K562 (cell line): ENCODE data around the gene NETO1. TPM values are rescaled to one million over a fixed set of nuclear protein-coding genes. Genes with fewer than 3 reads are reported as not detected.

ENCODE experiments used
- ATAC-seq: fragments of 200-7000 bp; cut with Tn5 transposase; 3 replicates; pipeline ENCODE4 v1.9.1; 2020; ENCODE audit warnings: moderate library complexity
- BruUV-seq: library from RNA; stranded (reverse); fragments of 400-500 nt; replicated peaks from 2 replicates; lab custom pipeline; 2021; lab: Mats Ljungman, UMichigan
- CTCF ChIA-PET: fragments of 300-600 bp; formaldehyde crosslinking; extraction: SDS; loops from one replicate; lab custom pipeline; 2021; ENCODE audit warnings: low intra/inter-chr PET ratio; lab: Yijun Ruan, JAX
- POLR2A ChIA-PET: fragments of 300-600, 350-650 bp; sonication (Branson Sonifier 250); formaldehyde crosslinking; extraction: SDS; loops from one replicate; lab custom pipeline; 2021; ENCODE audit warnings: antibody characterized with exemption, inconsistent platforms; lab: Yijun Ruan, JAX
- DNase-seq, 4 experiments: peaks; one replicate each; pipeline versions ENCODE4 v3.0.0 to v3.0.0-alpha.2; 2011 to 2018; ENCODE audit warnings: low spot score in 3 of 4, mixed read lengths in 3 of 4; ENCODE audit errors: extremely low read depth in 1 of 4
- FAIRE-seq: peaks from 2 replicates; lab custom pipeline; 2011; peaks lifted over from hg19 to GRCh38; lab: Jason Lieb, UNC
- H2AFZ ChIP-seq: 2 replicates; pipeline ENCODE4 v1.6.0; 2011; ENCODE audit warnings: low read depth, low read length, control low read depth, inconsistent platforms
- H3K27ac ChIP-seq: fragments of 200-600 bp; 3 replicates; pipeline ENCODE4 v1.8.0; 2011; ENCODE audit warnings: low read depth, mild to moderate bottlenecking, control low read depth, inconsistent platforms, low read length, moderate library complexity, mixed read lengths; ENCODE audit errors: extremely low read depth
- H3K27me3 ChIP-seq, 2 experiments: fragments of 300-600 bp in 1 of 2; 2 replicates in 1 of 2; 3 replicates in 1 of 2; pipeline versions ENCODE4 v1.6.0 to v1.8.0; 2011; ENCODE audit warnings: inconsistent platforms in 2 of 2, low read length in 2 of 2, mild to moderate bottlenecking in 1 of 2, mixed read lengths in 1 of 2, moderate library complexity in 1 of 2; ENCODE audit not compliant: control insufficient read depth in 2 of 2, insufficient read depth in 2 of 2
- H3K36me3 ChIP-seq: fragments of 300-600 bp; 3 replicates; pipeline ENCODE4 v1.8.0; 2011; ENCODE audit warnings: mild to moderate bottlenecking, low read length, inconsistent platforms; ENCODE audit not compliant: control insufficient read depth, insufficient read depth
- H3K4me1 ChIP-seq, 2 experiments: fragments of 200-600 bp in 1 of 2; replicated peaks in 1 of 2; 2 replicates in 1 of 2; 3 replicates in 1 of 2; pipeline versions ENCODE4 v1.5.1 to v1.8.0; 2011; ENCODE audit warnings: inconsistent platforms in 2 of 2, low read length in 2 of 2, mild to moderate bottlenecking in 1 of 2, mixed read lengths in 1 of 2, moderate library complexity in 1 of 2; ENCODE audit not compliant: control insufficient read depth in 2 of 2, insufficient read depth in 2 of 2
- H3K4me2 ChIP-seq: 2 replicates; pipeline ENCODE4 v1.6.1; 2011; ENCODE audit warnings: low read length, control low read depth, inconsistent platforms, mixed read lengths; ENCODE audit not compliant: insufficient read depth
- H3K4me3 ChIP-seq: fragments of 200-600 bp; sonication (generic), shearing (Covaris generic); 2 replicates; pipeline ENCODE4 v1.5.1; 2016; ENCODE audit warnings: control low read depth, inconsistent platforms
- H3K79me2 ChIP-seq: fragments of 200-600 bp; 3 replicates; pipeline ENCODE4 v1.8.0; 2011; ENCODE audit warnings: low read length, inconsistent platforms; ENCODE audit not compliant: control insufficient read depth, insufficient read depth
- H3K9ac ChIP-seq, 2 experiments: 2 replicates each; pipeline versions ENCODE4 v1.6.0 to v1.6.1; 2011; ENCODE audit warnings: low read depth in 2 of 2, low read length in 2 of 2, control low read depth in 1 of 2, inconsistent platforms in 1 of 2, mild to moderate bottlenecking in 1 of 2, mixed read lengths in 1 of 2; ENCODE audit not compliant: insufficient read depth in 1 of 2
- H3K9me1 ChIP-seq: one replicate; pipeline ENCODE4 v1.6.0; 2011; ENCODE audit warnings: inconsistent platforms, mild to moderate bottlenecking, low read length, moderate library complexity; ENCODE audit not compliant: control insufficient read depth, insufficient read depth
- H3K9me3 ChIP-seq: replicated peaks from 2 replicates; pipeline ENCODE4 v1.5.1; 2011; ENCODE audit warnings: low read depth, low read length, inconsistent platforms; ENCODE audit not compliant: control insufficient read depth, insufficient read depth
- H4K20me1 ChIP-seq: replicated peaks from 2 replicates; pipeline ENCODE4 v1.6.1; 2011; ENCODE audit warnings: low read length, inconsistent platforms, mixed read lengths; ENCODE audit not compliant: control insufficient read depth, insufficient read depth
- CEBPB ChIP-seq: fragments of 450-650 bp; IDR thresholded peaks from 2 replicates; pipeline ENCODE4 v1.6.1; 2016; ENCODE audit warnings: missing genetic modification characterization, missing compliant biosample characterization
- CEBPG ChIP-seq, 3 experiments: fragments of 200-800 bp in 1 of 3; sonication (Bioruptor generic) in 1 of 3; sonication (generic) in 1 of 3; formaldehyde crosslinking in 1 of 3; IDR thresholded peaks in 2 of 3; conservative IDR thresholded peaks in 1 of 3; 2 replicates each; pipeline versions ENCODE4 v1.6.1 to v1.8.0; 2016 to 2022; ENCODE audit warnings: missing compliant biosample characterization in 2 of 3, missing genetic modification characterization in 2 of 3, mild to moderate bottlenecking in 1 of 3, missing genetic modification reagents in 1 of 3
- DEAF1 ChIP-seq: fragments of 450-650 bp; formaldehyde crosslinking; IDR thresholded peaks from 2 replicates; pipeline ENCODE4 v1.4.0; 2020; ENCODE audit warnings: mild to moderate bottlenecking, moderate library complexity
- RAD21 ChIP-seq, 2 experiments: fragments of 250-450 bp in 1 of 2; fragments of 450-650 bp in 1 of 2; sonication (Bioruptor Pico) in 1 of 2; formaldehyde crosslinking in 1 of 2; IDR thresholded peaks in 1 of 2; conservative IDR thresholded peaks in 1 of 2; 2 replicates each; pipeline versions ENCODE4 v1.4.0 to v1.8.0; 2020 to 2022; ENCODE audit warnings: mild to moderate bottlenecking in 2 of 2, moderate library complexity in 1 of 2
- REST ChIP-seq, 2 experiments: fragments of 450-650 bp; formaldehyde crosslinking in 1 of 2; IDR thresholded peaks; 2 replicates each; pipeline versions ENCODE4 v1.4.0 to v1.6.1; 2014 to 2020; ENCODE audit warnings: mild to moderate bottlenecking in 2 of 2, borderline replicate concordance in 1 of 2, low read depth in 1 of 2
- SMC3 ChIP-seq: conservative IDR thresholded peaks from 2 replicates; pipeline ENCODE4 v1.6.1; 2011; ENCODE audit warnings: low read depth, low read length, improper control_type of control experiment; ENCODE audit not compliant: insufficient read depth
- ZBTB34 ChIP-seq: fragments of 250-450 bp; sonication (Bioruptor Pico); IDR thresholded peaks from 2 replicates; pipeline ENCODE4 v1.8.0; 2021; ENCODE audit warnings: mild to moderate bottlenecking, moderate library complexity
- WGBS: fragments of 100-300 bp; shearing (Covaris generic); methylation state at CpG from one replicate; pipeline ENCODE4 v1.1.6; 2016; ENCODE audit warnings: low coverage, mixed read lengths; ENCODE audit not compliant: insufficient coverage; ENCODE audit errors: missing lambda C conversion rate; 5-methylcytosine and 5-hydroxymethylcytosine counted together
- in situ Hi-C: fragments of 300-500 bp; cut with MboI; formaldehyde crosslinking; loops from 4 replicates; pipeline ENCODE4 v1.15.0; 2018; ENCODE audit warnings: inconsistent platforms, mixed read lengths
- intact Hi-C: fragments of 100-400 bp; cut with micrococcal nuclease; formaldehyde crosslinking; loops from 2 replicates; pipeline ENCODE4 v1.14.2; 2022
- polyA plus RNA-seq, 8 experiments: library from polyadenylated mRNA; depleted of rRNA in 4 of 8; stranded (reverse) in 5 of 8; unstranded in 3 of 8; fragments of >200 nt; fragmentation: Nextera tagmentation in 2 of 8; fragmentation: Illumina TruSeq in 1 of 8; extraction: Ambion mirVana in 2 of 8; extraction: Trizol in 1 of 8; gene quantifications; 2 replicates each; pipeline versions ENCODE4 v1.2.1 to v1.2.3, GENCODE V29; 2011 to 2014; ENCODE audit warnings: inconsistent platforms in 1 of 8, missing spikeins in 1 of 8
- total RNA-seq, 7 experiments: library from RNA; depleted of rRNA in 6 of 7; stranded (reverse); fragments of >200 nt in 6 of 7; fragmentation: Illumina TruSeq in 2 of 7; extraction: Trizol in 2 of 7; gene quantifications; 2 replicates each; pipeline versions ENCODE4 v1.2.1 to v1.2.3, GENCODE V29; 2011 to 2021; ENCODE audit warnings: low replicate concordance in 1 of 7

NETO1 gene
- total and polyA plus RNA-seq, 9 of the 15 experiments (the other 6 are each of a cell fraction or from before 2014, with no cell fraction given) = not detected

GRCh38 chr18:72762515-72763122 is 105.2 kb downstream of the NETO1 start:
- ATAC-seq (0 out of 3 replicates have a peak, but pooled peaks have one; percentile 34), FAIRE-seq (peak; percentile 49), DNase-seq (peak; percentile 12 to 45 (median 22))
- Histone ChIP-seq H3K9ac (no peak overlapping the region), H3K4me2 (no peak overlapping the region), H3K4me3 (no peak overlapping the region), H3K27ac (no peak overlapping the region), H3K36me3 (no peaks in the 10 kb centered on the region), H3K9me1 (no peaks in the 10 kb centered on the region), H3K9me3 (no peaks in the 10 kb centered on the region), H3K4me1 (no peaks in the 10 kb centered on the region), H4K20me1 (no peaks in the 10 kb centered on the region), H3K27me3 (no peaks in the 10 kb centered on the region), H2AFZ (no peak overlapping the region), H3K79me2 (no peaks in the 10 kb centered on the region)
- intact Hi-C loops = loop anchor here (1.0 to 10.0 kb wide), 3 partner anchors 372 to 1580 kb away; no protein-coding TSS in a partner anchor
- WGBS = 4% methylated on average over 5 of the region's 5 CpGs
- ChIA-PET POLR2A (no interaction called here), CTCF (interaction anchor here (0.6 to 0.9 kb wide), 2 partner anchors 1080 to 1081 kb away, joined by 3 read pairs; no protein-coding TSS in a partner anchor)
- in situ Hi-C loops = loop anchor here (25.0 kb wide), 1 partner anchor 1075 kb away; no protein-coding TSS in a partner anchor
- no TSS peak for BruUV-seq
- TF ChIP-seq CEBPB (0 out of 2 replicates have a peak, but pooled peaks have one; percentile 47), REST (IDR thresholded peaks at IDR 0.05; ENCODE audit: borderline replicate concordance) (peak; percentile 50; the same call in 1 of the 2 replicates), REST (CRISPR knock-in tag; IDR thresholded peaks at IDR 0.05; ENCODE audit: low read depth) (no peak), CEBPG (CRISPR knock-in tag; IDR thresholded peaks at IDR 0.05) (no peak), CEBPG (tag; conservative IDR thresholded peaks at IDR 0.05 in 1 of 2, IDR thresholded peaks at IDR 0.05 in 1 of 2) (peak in 1 of 2 experiments; percentile 80; a peak in 2 of 4 replicates), DEAF1 (peak; percentile 29; the same call in 1 of the 2 replicates), ZBTB34 (CRISPR knock-in tag) (no peak), SMC3 (peak; percentile 33; the same call in 1 of the 2 replicates), RAD21 (CRISPR knock-in tag; conservative IDR thresholded peaks at IDR 0.05 in 1 of 2, IDR thresholded peaks at IDR 0.05 in 1 of 2) (peak; percentile 67 to 78)
